Mesenchymal stem cell (in vitro differentiated cells and primary cell): ENCODE results near the gene TMEM184C.

Source experiments
- DNase-seq: peaks from one replicate; pipeline ENCODE4 v3.0.0-alpha.2; 2013
- H2AFZ ChIP-seq: one replicate; pipeline ENCODE4 v1.6.1; 2013; ENCODE audit warnings: low read depth, mild to moderate bottlenecking, control low read depth, inconsistent platforms, low read length, moderate library complexity
- H2AK5ac ChIP-seq: 2 replicates; pipeline ENCODE4 v1.6.1; 2013; ENCODE audit warnings: low read length, moderate library complexity, mild to moderate bottlenecking, inconsistent platforms; ENCODE audit not compliant: severe bottlenecking
- H2BK120ac ChIP-seq: one replicate; pipeline ENCODE4 v1.6.1; 2013; ENCODE audit warnings: low read depth, mild to moderate bottlenecking, inconsistent platforms, low read length, moderate library complexity
- H2BK12ac ChIP-seq, 2 experiments: one replicate each; pipeline ENCODE4 v1.6.1; 2013; ENCODE audit warnings: inconsistent platforms in 2 of 2, low read length in 2 of 2, mild to moderate bottlenecking in 2 of 2, moderate library complexity in 2 of 2, control low read depth in 1 of 2
- H2BK15ac ChIP-seq: one replicate; pipeline ENCODE4 v1.6.1; 2013; ENCODE audit warnings: mild to moderate bottlenecking, low read depth, inconsistent platforms; ENCODE audit not compliant: poor library complexity, severe bottlenecking
- H2BK5ac ChIP-seq: 2 replicates; pipeline ENCODE4 v1.6.1; 2013; ENCODE audit warnings: low read depth, mild to moderate bottlenecking, low read length, control low read depth, inconsistent platforms; ENCODE audit not compliant: poor library complexity, severe bottlenecking
- H3K14ac ChIP-seq, 2 experiments: one replicate each; pipeline ENCODE4 v1.6.1; 2013; ENCODE audit warnings: inconsistent platforms in 2 of 2, low read length in 2 of 2, control low read depth in 1 of 2, mild to moderate bottlenecking in 1 of 2, moderate library complexity in 1 of 2
- H3K18ac ChIP-seq, 2 experiments: one replicate each; pipeline ENCODE4 v1.6.1; 2013; ENCODE audit warnings: inconsistent platforms in 2 of 2, low read length in 2 of 2, control low read depth in 1 of 2, low read depth in 1 of 2, mild to moderate bottlenecking in 1 of 2
- H3K23ac ChIP-seq, 2 experiments: one replicate each; pipeline ENCODE4 v1.6.1; 2013; ENCODE audit warnings: inconsistent platforms in 2 of 2, low read length in 2 of 2, mild to moderate bottlenecking in 2 of 2, moderate library complexity in 2 of 2, control low read depth in 1 of 2
- H3K27ac ChIP-seq: 2 replicates; pipeline ENCODE4 v1.5.1; 2013; ENCODE audit warnings: mild to moderate bottlenecking, moderate library complexity, low read length, control low read depth, inconsistent platforms; ENCODE audit not compliant: poor library complexity, severe bottlenecking
- H3K27me3 ChIP-seq, 2 experiments: 2 replicates each; pipeline versions ENCODE4 v1.6.1 to v1.7.0; 2013; ENCODE audit warnings: low read length in 2 of 2, mild to moderate bottlenecking in 2 of 2, moderate library complexity in 2 of 2, control low read depth in 1 of 2, inconsistent platforms in 1 of 2; ENCODE audit not compliant: control insufficient read depth in 1 of 2, insufficient read depth in 1 of 2
- H3K36me3 ChIP-seq, 2 experiments: 2 replicates each; pipeline versions ENCODE4 v1.6.1 to v1.7.0; 2013; ENCODE audit warnings: low read length in 2 of 2, control low read depth in 1 of 2, inconsistent platforms in 1 of 2, low read depth in 1 of 2, mild to moderate bottlenecking in 1 of 2; ENCODE audit not compliant: insufficient read depth in 2 of 2, control insufficient read depth in 1 of 2
- H3K4ac ChIP-seq, 2 experiments: one replicate each; pipeline ENCODE4 v1.6.1; 2013; ENCODE audit warnings: inconsistent platforms in 2 of 2, low read length in 2 of 2, mild to moderate bottlenecking in 2 of 2, moderate library complexity in 2 of 2, control low read depth in 1 of 2, low read depth in 1 of 2
- H3K4me1 ChIP-seq: 2 replicates; pipeline ENCODE4 v1.6.1; 2013; ENCODE audit warnings: low read depth, low read length, control low read depth; ENCODE audit not compliant: control insufficient read depth, insufficient read depth
- H3K4me2 ChIP-seq: 2 replicates; pipeline ENCODE4 v1.6.1; 2013; ENCODE audit warnings: low read length, mild to moderate bottlenecking, inconsistent platforms; ENCODE audit not compliant: poor library complexity, severe bottlenecking
- H3K4me3 ChIP-seq, 2 experiments: 2 replicates each; pipeline versions ENCODE4 v1.5.1 to v1.7.0; 2013; ENCODE audit warnings: low read length in 2 of 2, mild to moderate bottlenecking in 2 of 2, control low read depth in 1 of 2, low read depth in 1 of 2; ENCODE audit not compliant: insufficient read depth in 1 of 2
- H3K79me1 ChIP-seq: replicated peaks from 2 replicates; pipeline ENCODE4 v1.6.1; 2013; ENCODE audit warnings: mild to moderate bottlenecking, control low read depth, low read length, inconsistent platforms; ENCODE audit not compliant: poor library complexity, severe bottlenecking
- H3K9ac ChIP-seq: 2 replicates; pipeline ENCODE4 v1.7.0; 2013; ENCODE audit warnings: mild to moderate bottlenecking, low read length, moderate library complexity
- H3K9me3 ChIP-seq: 2 replicates; pipeline ENCODE4 v1.7.0; 2013; ENCODE audit warnings: mild to moderate bottlenecking, low read length; ENCODE audit not compliant: control insufficient read depth
- H4K8ac ChIP-seq: one replicate; pipeline ENCODE4 v1.6.1; 2013; ENCODE audit warnings: inconsistent platforms, mild to moderate bottlenecking, low read length, moderate library complexity
- H4K91ac ChIP-seq: one replicate; pipeline ENCODE4 v1.6.1; 2013; ENCODE audit warnings: mild to moderate bottlenecking, low read length, inconsistent platforms
- WGBS: methylation state at CpG from one replicate; pipeline ENCODE4 v1.1.7; 2013; ENCODE audit warnings: mixed read lengths; 5-methylcytosine and 5-hydroxymethylcytosine counted together

The TMEM184C gene

GRCh38 chr4:147709999-147710398 is 92.8 kb downstream of the TMEM184C start:
- peak overlapping the region; percentile 46 for H2AFZ ChIP-seq
- H3K4me2 ChIP-seq: no peak overlapping the region
- H4K91ac ChIP-seq: no peak overlapping the region
- H2BK120ac ChIP-seq: no peak overlapping the region
- peaks cover 7% of the 10 kb centered on the region for H3K4me1 ChIP-seq
- H3K9me3 ChIP-seq: no peaks in the 10 kb centered on the region
- no peaks in the 10 kb centered on the region for H3K79me1 ChIP-seq
- no peak overlapping the region for H3K14ac ChIP-seq
- H3K9ac ChIP-seq: no peak overlapping the region
- H2AK5ac ChIP-seq: peak overlapping the region; percentile 7
- no peak overlapping the region for H3K27ac ChIP-seq
- H3K23ac ChIP-seq: no peak overlapping the region
- no peak overlapping the region for H2BK15ac ChIP-seq
- H3K4ac ChIP-seq: peak overlapping the region in 1 of 2 experiments; percentile 88
- no peak overlapping the region for H2BK5ac ChIP-seq
- no peaks in the 10 kb centered on the region for H3K27me3 ChIP-seq
- H3K4me3 ChIP-seq: no peak overlapping the region
- H4K8ac ChIP-seq: peak overlapping the region; percentile 33
- H3K18ac ChIP-seq: peak overlapping the region; percentile 43 to 48
- H3K36me3 ChIP-seq: no peaks in the 10 kb centered on the region
- DNase-seq: peak; percentile 60
- 46% methylated on average over 2 of the region's 5 CpGs for WGBS
- peak overlapping the region in 1 of 2 experiments; percentile 71 for H2BK12ac ChIP-seq

GRCh38 chr4:147714575-147715401 is 97.6 kb downstream of the TMEM184C start:
- no peak overlapping the region for H3K27ac ChIP-seq
- no peak overlapping the region for H2BK120ac ChIP-seq
- no peak overlapping the region for H3K23ac ChIP-seq
- no peak overlapping the region for H2BK5ac ChIP-seq
- no peaks in the 10 kb centered on the region for H3K79me1 ChIP-seq
- peak; percentile 79 for DNase-seq
- no peak overlapping the region for H3K18ac ChIP-seq
- H3K9ac ChIP-seq: peak overlapping the region; percentile 55
- H2BK15ac ChIP-seq: no peak overlapping the region
- H3K14ac ChIP-seq: no peak overlapping the region
- no peaks in the 10 kb centered on the region for H3K9me3 ChIP-seq
- 61% methylated on average over 6 of the region's 8 CpGs for WGBS
- no peak overlapping the region for H3K4ac ChIP-seq
- no peak overlapping the region for H3K4me2 ChIP-seq
- no peak overlapping the region for H2AK5ac ChIP-seq
- no peak overlapping the region for H2AFZ ChIP-seq
- H3K27me3 ChIP-seq: no peaks in the 10 kb centered on the region
- H4K91ac ChIP-seq: no peak overlapping the region
- H2BK12ac ChIP-seq: no peak overlapping the region
- H4K8ac ChIP-seq: no peak overlapping the region
- no peaks in the 10 kb centered on the region for H3K4me1 ChIP-seq
- H3K4me3 ChIP-seq: peak overlapping the region in 1 of 2 experiments; percentile 45
- H3K36me3 ChIP-seq: no peaks in the 10 kb centered on the region

GRCh38 chr4:147717878-147718277 is 100.7 kb downstream of the TMEM184C start:
- H3K14ac ChIP-seq: no peak overlapping the region
- no peak overlapping the region for H2BK120ac ChIP-seq
- WGBS: no CpG with 5 or more reads among the region's 1 CpG
- H3K9ac ChIP-seq: no peak overlapping the region
- H4K8ac ChIP-seq: no peak overlapping the region
- H3K23ac ChIP-seq: no peak overlapping the region
- no peaks in the 10 kb centered on the region for H3K27me3 ChIP-seq
- no peaks in the 10 kb centered on the region for H3K9me3 ChIP-seq
- no peak overlapping the region for H3K4ac ChIP-seq
- H3K79me1 ChIP-seq: no peaks in the 10 kb centered on the region
- H2AK5ac ChIP-seq: no peak overlapping the region
- no peak overlapping the region for H2BK12ac ChIP-seq
- no peak for DNase-seq
- H3K18ac ChIP-seq: no peak overlapping the region
- no peak overlapping the region for H4K91ac ChIP-seq
- no peak overlapping the region for H3K27ac ChIP-seq
- H2BK15ac ChIP-seq: no peak overlapping the region
- no peak overlapping the region for H2AFZ ChIP-seq
- no peaks in the 10 kb centered on the region for H3K36me3 ChIP-seq
- H2BK5ac ChIP-seq: no peak overlapping the region
- no peak overlapping the region for H3K4me2 ChIP-seq
- no peak overlapping the region for H3K4me3 ChIP-seq
- H3K4me1 ChIP-seq: no peaks in the 10 kb centered on the region
